ENCODE results near the gene PRSS36. TPM values are rescaled to one million over a fixed set of nuclear protein-coding genes. Genes with fewer than 3 reads are reported as not detected.
"Not testable (repeated sequence)": the region's sequence is repeated elsewhere in the genome, so short reads cannot be mapped to it uniquely, and the experiment has no call there.

The PRSS36 gene
- total RNA-seq, 1 donor from 2014 or later = 0.99 TPM

- DNase-seq = no peak
Observed at GRCh38 chr16:31120129-31120528, 29.7 kb downstream of the PRSS36 start.

DNA sequence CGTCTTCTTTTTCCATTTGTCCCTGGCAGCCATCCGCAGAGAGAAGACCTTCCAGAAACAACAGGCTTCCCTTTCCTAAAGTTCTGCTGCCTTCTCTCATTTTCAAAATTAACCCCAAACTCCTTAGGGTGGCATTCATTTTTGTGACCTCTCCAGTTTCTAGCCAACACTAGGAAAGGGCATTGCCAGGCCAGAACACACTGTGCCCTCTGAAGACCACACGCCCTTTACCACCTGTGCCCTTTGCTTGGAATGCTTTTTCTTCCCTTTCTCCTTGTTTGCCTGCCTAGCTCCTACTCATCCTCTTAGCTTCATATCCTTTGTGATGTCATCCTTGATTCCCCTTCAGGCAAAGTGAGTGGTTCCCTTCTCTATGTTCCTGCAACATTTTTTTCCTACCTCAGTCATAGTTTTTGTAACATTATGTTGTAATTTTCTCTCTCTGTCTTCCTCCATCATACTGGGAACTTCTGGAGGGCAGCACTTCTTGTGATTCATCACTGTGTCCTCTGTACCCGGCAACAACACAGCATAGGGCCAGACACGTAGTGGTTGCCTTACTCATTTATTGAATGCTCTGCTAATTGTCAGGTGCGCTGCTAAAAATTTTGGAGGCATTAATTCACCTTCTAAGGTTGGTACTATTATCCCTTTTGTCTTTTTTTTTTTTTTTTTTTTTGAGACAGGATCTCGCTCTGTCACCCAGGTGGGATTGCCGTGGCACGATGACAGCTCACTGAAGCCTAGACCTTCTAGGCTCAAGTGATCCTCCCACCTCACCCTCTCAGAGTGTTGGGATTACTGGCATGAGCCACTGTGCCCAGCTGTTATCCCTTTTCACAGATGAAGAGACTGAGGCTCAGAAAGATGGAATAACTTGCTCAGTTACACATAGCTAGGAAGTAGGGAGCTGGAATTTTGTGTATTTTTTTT is 31.4 kb downstream of the PRSS36 start:
- DNase-seq = no peak

- peak; percentile 97 for DNase-seq
Observed at GRCh38 chr16:31117384-31118222, 32.3 kb downstream of the PRSS36 start, which contains the start of gene KAT8. TSS of gene KAT8 (plus strand) at chr16:31117664. CDS start at chr16:31117682, 18 bp downstream.

DNA sequence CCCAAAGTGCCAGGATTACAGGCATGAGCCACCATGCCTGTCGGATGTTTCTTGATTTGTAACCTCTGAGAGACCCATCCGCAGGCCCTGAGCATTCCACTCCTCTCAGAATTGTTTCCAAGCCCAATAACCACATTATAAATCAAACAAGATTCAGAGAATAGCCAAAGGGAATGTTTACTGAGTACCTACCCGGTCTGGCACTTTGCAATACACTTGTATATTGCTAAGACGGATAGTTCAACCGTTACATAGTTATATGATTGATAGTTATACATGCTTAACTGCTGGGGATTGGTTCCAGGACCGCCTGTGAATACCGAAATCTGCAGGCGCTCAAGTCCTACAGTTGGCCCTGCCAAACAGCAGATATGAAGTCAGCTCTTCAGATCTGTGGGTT is 35.4 kb downstream of the PRSS36 start:
- DNase-seq = no peak

DNA sequence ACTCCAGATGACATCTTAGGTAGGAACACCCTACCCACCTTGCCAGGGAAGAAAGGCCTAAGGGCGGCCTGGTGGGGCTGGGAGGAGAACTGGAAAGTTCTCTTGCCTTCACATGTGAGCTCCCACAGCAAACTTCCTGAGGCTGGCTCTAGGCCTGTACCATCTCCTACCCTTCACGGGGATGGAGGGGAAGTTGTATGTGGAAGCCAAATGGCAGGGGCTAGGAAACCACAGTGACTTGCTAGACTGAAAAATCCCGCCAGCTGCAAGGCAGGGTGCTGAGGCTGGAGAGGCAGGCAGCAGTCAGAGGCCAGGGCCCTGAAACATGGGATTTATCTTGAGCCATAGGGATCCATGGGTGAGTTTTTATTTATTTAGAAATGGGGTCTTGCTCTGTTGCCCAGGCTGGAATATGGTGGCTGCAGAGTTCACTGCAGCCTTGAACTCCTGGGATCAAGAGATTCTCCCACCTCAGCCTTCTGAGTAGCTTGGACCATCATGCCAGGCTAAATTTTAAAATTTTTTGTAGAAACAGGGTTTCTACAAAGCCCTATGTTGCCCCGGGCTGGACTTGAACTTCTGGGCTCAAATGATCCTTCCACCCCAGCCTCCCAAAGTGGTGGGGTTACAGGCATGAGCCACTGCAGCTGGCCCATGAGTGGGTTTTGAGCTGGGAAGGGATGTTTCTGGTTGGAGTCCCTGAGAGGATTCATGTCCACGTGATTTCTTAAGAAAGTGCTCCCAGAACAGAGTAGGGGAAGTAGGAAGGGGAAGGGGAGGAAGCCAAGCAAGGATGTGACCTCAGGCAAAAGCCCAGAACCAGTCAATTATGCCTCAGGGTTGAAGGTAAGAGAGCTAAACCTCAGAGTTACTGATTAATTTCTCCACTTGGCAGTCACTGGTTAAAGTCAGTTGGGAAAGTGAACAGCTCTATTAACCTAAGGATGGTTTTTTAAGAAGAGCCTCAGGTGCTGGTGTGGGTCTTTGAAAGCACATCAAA is 36.4 kb downstream of the PRSS36 start:
- DNase-seq = no peak

DNA sequence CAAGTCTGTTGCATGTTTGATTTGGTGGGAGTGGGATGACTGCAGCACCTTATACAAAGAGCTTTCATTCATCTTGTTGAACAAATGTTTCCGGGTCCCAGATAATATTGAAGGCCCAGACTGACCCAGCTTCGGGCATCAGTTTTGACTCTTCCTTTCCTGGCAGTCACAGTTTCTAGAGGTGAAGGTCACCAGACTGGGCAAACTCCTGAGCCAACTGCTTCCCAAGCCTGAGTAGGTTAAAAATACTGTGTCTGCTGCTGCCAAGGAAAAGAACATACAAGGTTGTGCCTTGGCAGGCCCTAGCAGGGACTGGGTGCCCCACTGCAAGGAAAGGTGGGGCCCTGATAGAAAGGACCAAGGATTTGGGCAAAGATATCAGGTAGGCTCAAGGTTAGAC is 37.2 kb downstream of the PRSS36 start:
- DNase-seq = no peak

DNA sequence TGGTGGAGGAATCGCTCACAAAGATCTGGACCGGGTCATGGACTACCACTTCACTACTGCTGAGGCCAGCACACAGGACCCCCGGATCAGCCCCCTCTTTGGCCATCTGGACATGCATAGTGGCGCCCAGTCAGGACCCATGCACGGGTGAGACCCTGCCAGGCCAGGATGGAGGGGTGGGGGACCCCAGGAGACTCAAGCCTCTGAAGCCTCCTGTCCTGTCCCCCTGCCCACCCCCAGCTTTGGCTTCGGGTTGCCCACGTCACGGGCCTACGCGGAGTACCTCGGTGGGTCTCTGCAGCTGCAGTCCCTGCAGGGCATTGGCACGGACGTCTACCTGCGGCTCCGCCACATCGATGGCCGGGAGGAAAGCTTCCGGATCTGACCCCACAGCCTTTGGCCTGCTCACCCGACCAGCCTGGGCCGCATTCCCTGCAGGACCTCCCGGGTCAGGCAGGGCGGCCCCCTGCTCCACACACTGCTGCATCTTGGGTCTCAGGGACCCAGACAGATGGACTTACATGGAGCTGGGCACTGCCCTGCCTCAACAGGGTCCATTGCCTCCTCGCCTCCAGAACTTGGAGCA is 37.9 kb downstream of the PRSS36 start:
- no peak for DNase-seq

DNA sequence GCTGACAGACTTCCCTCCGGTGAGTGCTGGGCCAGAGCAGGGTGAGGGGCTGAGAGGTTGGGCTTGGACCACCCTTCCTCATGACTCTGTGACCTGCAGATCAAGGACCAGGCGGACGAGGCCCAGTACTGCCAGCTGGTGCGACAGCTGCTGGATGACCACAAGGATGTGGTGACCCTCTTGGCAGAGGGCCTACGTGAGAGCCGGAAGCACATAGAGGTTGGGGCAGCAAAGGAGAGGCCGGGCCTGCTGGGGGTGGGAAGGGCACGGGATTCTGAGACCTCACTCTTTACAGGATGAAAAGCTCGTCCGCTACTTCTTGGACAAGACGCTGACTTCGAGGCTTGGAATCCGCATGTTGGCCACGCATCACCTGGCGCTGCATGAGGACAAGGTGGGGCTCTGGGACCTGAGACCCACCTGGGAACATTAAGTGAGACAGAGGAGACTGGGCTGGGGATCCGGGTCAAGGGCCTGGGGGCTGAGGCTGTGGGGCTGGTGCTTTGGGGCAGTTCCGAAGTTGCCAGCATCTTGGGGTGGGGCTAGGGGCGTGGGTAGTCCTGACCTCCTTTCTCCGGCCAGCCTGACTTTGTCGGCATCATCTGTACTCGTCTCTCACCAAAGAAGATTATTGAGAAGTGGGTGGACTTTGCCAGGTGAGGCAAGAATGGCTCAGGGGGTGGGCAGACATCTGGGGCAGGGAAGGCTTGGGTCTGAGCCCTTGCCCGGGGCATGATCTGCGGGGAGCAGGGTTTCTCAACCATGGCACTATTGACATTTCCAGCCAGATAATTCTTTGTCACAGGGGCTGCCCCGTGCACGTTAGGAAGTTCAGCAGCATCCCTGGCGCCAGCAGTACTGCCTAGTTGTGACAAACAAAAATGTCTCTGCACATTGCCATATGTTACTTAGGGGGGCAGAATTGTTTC is 39.5 kb downstream of the PRSS36 start:
- DNase-seq = no peak

GRCh38 chr16:31109622-31110021 is 40.2 kb downstream of the PRSS36 start:
- no peak for DNase-seq

DNA sequence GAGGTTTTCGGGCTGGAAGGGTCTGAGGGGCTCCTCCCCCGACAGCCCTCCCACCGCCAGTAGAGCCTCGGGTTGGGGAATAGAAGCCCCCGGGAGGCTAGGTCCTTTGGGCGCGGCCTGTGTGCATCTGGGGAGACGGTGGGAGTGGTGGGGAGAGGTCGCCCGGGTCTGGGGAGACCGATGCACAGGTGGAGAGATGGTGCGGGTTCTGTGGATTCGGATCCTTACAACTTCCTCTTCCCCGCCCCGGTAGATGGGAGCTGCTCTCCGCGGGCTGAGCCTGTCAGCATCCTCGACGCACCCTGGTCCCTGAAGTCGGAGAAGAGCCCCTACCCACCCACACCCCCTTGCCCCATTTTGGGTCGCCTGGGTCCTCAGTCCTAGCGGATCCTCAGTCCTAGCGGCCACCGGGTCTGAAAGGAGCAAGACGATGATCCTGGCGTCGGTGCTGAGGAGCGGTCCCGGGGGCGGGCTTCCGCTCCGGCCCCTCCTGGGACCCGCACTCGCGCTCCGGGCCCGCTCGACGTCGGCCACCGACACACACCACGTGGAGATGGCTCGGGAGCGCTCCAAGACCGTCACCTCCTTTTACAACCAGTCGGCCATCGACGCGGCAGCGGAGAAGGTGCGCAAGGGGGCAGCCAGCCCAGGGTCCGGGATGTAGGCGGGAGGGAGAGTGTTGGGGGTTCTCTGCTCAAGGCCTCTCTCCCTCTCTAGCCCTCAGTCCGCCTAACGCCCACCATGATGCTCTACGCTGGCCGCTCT is 40.9 kb downstream of the PRSS36 start:
- no peak for DNase-seq

GRCh38 chr16:31108035-31108793 is 41.7 kb downstream of the PRSS36 start, which contains the start of gene BCKDK:
TSS of gene BCKDK (plus strand) at chr16:31108386. CDS start at chr16:31109224, 838 bp downstream.
- peak; percentile 32 for DNase-seq

- no peak for DNase-seq
Observed at GRCh38 chr16:31107465-31107867, 42.4 kb downstream of the PRSS36 start.

GRCh38 chr16:31106509-31107464 is 43.1 kb downstream of the PRSS36 start:
- no peak for DNase-seq

DNA sequence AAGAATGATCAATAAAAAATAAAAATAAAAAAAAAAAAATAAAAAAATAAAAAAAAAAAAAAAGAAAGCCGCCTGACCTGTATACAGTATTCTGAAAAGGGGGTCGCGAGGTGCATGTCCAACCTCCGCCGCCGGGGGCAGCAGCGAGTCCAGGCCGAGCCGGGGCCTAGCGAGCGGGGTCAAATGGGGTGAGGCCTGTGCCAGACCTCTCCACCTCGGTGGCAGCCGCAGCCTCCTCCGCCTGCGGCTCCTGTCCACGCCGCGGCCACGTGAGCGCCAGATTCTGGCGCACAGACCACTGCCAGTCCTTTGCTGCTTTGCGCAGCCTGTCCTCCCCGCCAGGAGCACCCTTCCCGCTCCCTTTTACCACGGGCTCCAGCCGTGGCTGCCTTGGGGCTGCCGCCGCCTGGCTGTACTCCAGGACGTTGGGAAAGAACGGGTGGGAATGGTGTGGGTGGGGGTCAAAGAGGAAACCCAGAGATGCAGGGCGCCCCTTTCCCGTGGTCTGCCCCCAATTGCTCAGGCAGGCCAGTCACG is 44.1 kb downstream of the PRSS36 start:
- peak; percentile 21 for DNase-seq

DNA sequence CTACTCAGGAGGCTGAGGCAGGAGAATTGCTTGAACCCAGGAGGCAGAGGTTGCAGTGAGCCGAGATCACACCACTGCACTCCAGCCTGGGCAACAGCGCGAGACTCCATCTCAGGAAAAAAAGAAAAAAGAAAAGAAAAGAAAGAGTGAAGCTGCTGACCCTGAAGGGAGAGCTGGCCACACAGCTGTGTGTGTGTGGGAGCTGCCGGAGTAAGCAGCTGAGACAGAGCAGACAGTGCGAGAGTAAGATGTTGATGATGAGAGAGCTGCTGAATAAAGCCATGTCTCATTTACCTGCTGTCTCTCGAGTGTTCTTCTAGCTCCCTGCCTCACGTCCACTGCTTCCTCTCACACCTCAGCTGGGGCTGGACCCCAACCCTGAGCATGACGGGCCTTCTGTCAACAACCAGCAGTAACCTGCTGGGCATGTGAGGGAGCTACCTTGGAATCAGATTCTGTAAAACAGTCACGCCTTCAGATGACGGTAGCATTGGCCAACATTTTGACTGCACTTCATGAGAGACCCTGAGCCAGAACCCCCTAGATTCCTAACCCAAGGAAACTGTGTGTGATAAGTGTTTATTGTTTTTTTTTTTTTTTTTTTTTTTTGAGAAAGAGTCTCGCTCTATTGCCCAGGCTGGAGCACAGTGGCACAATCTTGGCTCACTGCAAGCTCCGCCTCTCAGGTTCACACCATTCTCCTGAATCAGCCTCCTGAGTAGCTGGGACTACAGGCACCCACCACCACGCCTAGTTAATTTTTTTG is 48.8 kb downstream of the PRSS36 start:
- not testable (repeated sequence) for DNase-seq
